Measurements from ENCODE around the gene VSIG8. TPM values are rescaled to one million over a fixed set of nuclear protein-coding genes. Genes with fewer than 3 reads are reported as not detected.

The VSIG8 gene
- total RNA-seq, 1 experiment from 2014 or later = not detected

DNA sequence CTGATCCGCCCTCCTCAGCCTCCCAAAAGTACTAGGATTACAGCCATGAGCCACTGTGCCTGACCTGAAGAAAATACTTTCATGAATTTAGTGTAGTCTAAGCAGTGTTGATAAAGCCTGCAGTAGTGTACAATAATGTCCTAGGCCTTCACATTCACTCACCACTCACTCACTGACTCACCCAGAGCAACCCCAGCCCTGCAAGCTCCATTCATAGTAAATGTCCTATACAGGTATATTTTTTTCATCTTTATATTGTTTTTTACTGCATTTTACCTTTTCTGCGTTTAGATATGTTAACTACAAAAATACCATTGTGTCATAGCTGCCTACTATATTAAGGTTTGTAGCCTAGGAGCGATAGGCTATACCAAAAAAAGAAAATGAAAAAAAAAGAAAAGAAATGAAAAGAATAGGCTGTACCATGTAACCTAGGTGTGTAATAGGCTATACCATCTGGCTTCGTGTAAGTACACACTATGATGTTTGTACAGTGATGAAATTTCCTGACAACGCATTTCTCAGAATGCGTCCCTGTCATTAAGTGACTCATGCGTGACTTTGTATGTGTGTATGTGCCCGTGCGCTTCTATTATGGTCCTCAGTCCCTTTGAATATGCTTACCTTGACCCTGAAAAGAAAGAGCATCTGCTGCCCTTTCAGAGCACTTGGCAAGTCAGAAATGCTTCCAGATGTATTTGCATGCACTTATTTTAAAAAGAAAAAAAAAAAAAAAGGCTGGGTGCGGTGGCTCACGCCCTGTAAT, 45.0 kb downstream of the VSIG8 start:
- no peaks in the 10 kb centered on the region for H3K27me3 ChIP-seq
- no peak overlapping the region for H3K27ac ChIP-seq
- no peak overlapping the region for H3K4me3 ChIP-seq
- no peaks in the 10 kb centered on the region for H3K9me3 ChIP-seq (replicated peaks)
- DNase-seq = no peak
- no peaks in the 10 kb centered on the region for H3K36me3 ChIP-seq
- H3K4me1 ChIP-seq = no peaks in the 10 kb centered on the region

DNA sequence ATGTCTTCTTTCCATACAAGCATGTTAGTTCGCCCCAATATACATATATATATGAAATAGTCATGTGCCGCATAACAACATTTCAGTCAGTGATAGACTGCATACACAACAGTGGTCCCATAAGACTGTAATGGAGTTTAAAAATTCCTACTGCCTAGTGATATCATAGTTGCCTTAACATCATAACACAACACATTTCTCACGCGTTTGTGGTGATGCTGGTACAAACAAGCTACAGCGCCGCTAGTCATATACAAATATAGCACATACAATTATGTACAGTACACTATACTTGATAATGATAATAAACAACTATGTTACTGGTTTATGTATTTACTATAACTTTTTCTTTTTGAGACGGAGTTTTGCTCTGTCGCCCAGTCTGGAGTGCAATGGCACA, 46.5 kb downstream of the VSIG8 start:
- Histone ChIP-seq H3K4me3 (no peak overlapping the region), H3K4me1 (no peaks in the 10 kb centered on the region), H3K27me3 (no peaks in the 10 kb centered on the region; the same call in 1 of the 2 replicates), H3K27ac (no peak overlapping the region), H3K9me3 (replicated peaks) (no peaks in the 10 kb centered on the region), H3K36me3 (no peaks in the 10 kb centered on the region)
- no peak for DNase-seq

DNA sequence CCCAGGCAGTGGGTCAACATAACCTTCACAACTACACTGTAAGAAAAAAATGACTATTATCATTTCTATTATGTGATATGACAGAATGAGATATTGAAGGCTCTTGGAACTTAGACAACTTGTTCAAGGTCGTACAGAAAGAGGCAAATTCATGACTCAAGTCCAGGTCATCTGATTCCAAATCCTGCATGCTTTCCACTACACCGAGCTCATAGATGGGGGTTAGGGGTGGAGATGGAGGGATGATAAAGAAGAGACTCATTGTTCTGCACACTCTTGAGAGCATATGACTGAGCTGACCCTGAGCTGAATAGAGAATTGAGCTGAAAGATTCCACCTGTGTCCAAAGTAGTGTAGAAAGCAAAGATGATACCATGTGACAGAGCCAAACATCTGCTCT, 57.5 kb downstream of the VSIG8 start:
- no peak overlapping the region for H3K27ac ChIP-seq
- H3K4me1 ChIP-seq = no peaks in the 10 kb centered on the region
- no peak overlapping the region for H3K4me3 ChIP-seq
- no peaks in the 10 kb centered on the region for H3K9me3 ChIP-seq (replicated peaks)
- H3K36me3 ChIP-seq = no peaks in the 10 kb centered on the region
- DNase-seq = no peak
- no peaks in the 10 kb centered on the region for H3K27me3 ChIP-seq

Other genes with a start within 250 kb of the VSIG8 start
- gene CRP, start 148.1 kb downstream of the VSIG8 start, total RNA-seq (2014; rRNA removed; shearing (Covaris generic)) = not detected in 2 replicates
- not detected in 2 replicates for gene DUSP23, start 81.7 kb downstream of the VSIG8 start, total RNA-seq (2014; rRNA removed; shearing (Covaris generic))
- gene FCRL6, start 60.3 kb downstream of the VSIG8 start, total RNA-seq (2014; rRNA removed; shearing (Covaris generic)) = not detected in 2 replicates
- gene SLAMF8, start 35.8 kb downstream of the VSIG8 start, total RNA-seq (2014; rRNA removed; shearing (Covaris generic)) = 0.05 TPM in 1 of 2 replicates, not detected in the other
- gene CFAP45, start 37.5 kb upstream of the VSIG8 start, total RNA-seq (2014; rRNA removed; shearing (Covaris generic)) = 0.41 and 0.42 TPM in 2 replicates
- 82.6 and 85.4 TPM in 2 replicates for gene TAGLN2, start 62.9 kb upstream of the VSIG8 start, total RNA-seq (2014; rRNA removed; shearing (Covaris generic))
- 0.06 and 0.08 TPM in 2 replicates for gene IGSF9, start 83.0 kb upstream of the VSIG8 start, total RNA-seq (2014; rRNA removed; shearing (Covaris generic))
- not detected in 2 replicates for gene SLAMF9, start 91.6 kb upstream of the VSIG8 start, total RNA-seq (2014; rRNA removed; shearing (Covaris generic))
- gene PIGM, start 169.3 kb upstream of the VSIG8 start, total RNA-seq (2014; rRNA removed; shearing (Covaris generic)) = 5.0 and 6.3 TPM in 2 replicates
- 0.14 TPM in 1 of 2 replicates, not detected in the other for gene KCNJ10, start 207.5 kb upstream of the VSIG8 start, total RNA-seq (2014; rRNA removed; shearing (Covaris generic))
- not detected in 2 replicates for gene KCNJ9, start 218.9 kb upstream of the VSIG8 start, total RNA-seq (2014; rRNA removed; shearing (Covaris generic))
- gene IGSF8, start 236.0 kb upstream of the VSIG8 start, total RNA-seq (2014; rRNA removed; shearing (Covaris generic)) = 5.4 and 6.8 TPM in 2 replicates